ENCODE data around the gene CCDC191. TPM values are rescaled to one million over a fixed set of nuclear protein-coding genes. Genes with fewer than 3 reads are reported as not detected.

The CCDC191 gene
- polyA plus RNA-seq, 1 donor (not counting 4 experiments of a cell fraction or from before 2014, with no cell fraction given), result 3.6 TPM

- Histone ChIP-seq H3K9me1 (ENCODE audit: control insufficient read depth, extremely low read depth, insufficient read depth, low read length) (no peaks in the 10 kb centered on the region), H3K4me2 (ENCODE audit: control insufficient read depth, extremely low read depth, insufficient read depth, low read depth, low read length) (no peak overlapping the region), H3K9me3 (ENCODE audit: control insufficient read depth, low read depth, low read length) (no peaks in the 10 kb centered on the region), H4K20me1 (ENCODE audit: control insufficient read depth, extremely low read depth, insufficient read depth, low read length) (no peaks in the 10 kb centered on the region), H3K27ac (ENCODE audit: control insufficient read depth, insufficient read depth, low read length) (no peak overlapping the region), H3K4me1 (ENCODE audit: control insufficient read depth, extremely low read depth, insufficient read depth, low read length) (no peaks in the 10 kb centered on the region), H3K4me3 (ENCODE audit: control insufficient read depth in 2 of 3, extremely low read depth in 1 of 3, insufficient read depth in 2 of 3, low read depth in 1 of 3, low read length in 3 of 3) (no peak overlapping the region), H3K36me3 (ENCODE audit: control insufficient read depth in 2 of 2, extremely low read depth in 1 of 2, insufficient read depth in 2 of 2, low read length in 2 of 2) (no peaks in the 10 kb centered on the region), H2AFZ (ENCODE audit: control insufficient read depth, low read length) (no peak overlapping the region), H3K9ac (ENCODE audit: control insufficient read depth, extremely low read depth, insufficient read depth, low read length) (no peak overlapping the region), H3K79me2 (ENCODE audit: control insufficient read depth, insufficient read depth, low read length) (no peaks in the 10 kb centered on the region), H3K27me3 (ENCODE audit: control insufficient read depth, extremely low read depth, insufficient read depth, low read length) (no peaks in the 10 kb centered on the region)
- FAIRE-seq, result no peak
- no peak for DNase-seq (ENCODE audit: low read depth, low spot score)
- TF ChIP-seq, protein P1, sequence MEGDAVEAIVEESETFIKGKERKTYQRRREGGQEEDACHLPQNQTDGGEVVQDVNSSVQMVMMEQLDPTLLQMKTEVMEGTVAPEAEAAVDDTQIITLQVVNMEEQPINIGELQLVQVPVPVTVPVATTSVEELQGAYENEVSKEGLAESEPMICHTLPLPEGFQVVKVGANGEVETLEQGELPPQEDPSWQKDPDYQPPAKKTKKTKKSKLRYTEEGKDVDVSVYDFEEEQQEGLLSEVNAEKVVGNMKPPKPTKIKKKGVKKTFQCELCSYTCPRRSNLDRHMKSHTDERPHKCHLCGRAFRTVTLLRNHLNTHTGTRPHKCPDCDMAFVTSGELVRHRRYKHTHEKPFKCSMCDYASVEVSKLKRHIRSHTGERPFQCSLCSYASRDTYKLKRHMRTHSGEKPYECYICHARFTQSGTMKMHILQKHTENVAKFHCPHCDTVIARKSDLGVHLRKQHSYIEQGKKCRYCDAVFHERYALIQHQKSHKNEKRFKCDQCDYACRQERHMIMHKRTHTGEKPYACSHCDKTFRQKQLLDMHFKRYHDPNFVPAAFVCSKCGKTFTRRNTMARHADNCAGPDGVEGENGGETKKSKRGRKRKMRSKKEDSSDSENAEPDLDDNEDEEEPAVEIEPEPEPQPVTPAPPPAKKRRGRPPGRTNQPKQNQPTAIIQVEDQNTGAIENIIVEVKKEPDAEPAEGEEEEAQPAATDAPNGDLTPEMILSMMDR (optimal IDR thresholded peaks at IDR 0.05 in 1 of 3, IDR thresholded peaks at IDR 0.05 in 1 of 3, conservative IDR thresholded peaks at IDR 0.05 in 1 of 3; ENCODE audit: extremely low read depth in 1 of 3, insufficient read depth in 2 of 3, low read length in 3 of 3), result no peak
- no peak for TF ChIP-seq EZH2 (IDR thresholded peaks at IDR 0.05; ENCODE audit: low read length)
- dilution Hi-C loops (cut with MboI; ENCODE audit: extremely low pct_ligation_motif_present, low sequenced_read_pairs), result no loop called here
These were observed 72.8 kb downstream of the CCDC191 start for GRCh38 chr3:113983544-113983943.

GRCh38 chr3:113981803-113982202, 74.5 kb downstream of the CCDC191 start:
- Histone ChIP-seq H2AFZ (ENCODE audit: control insufficient read depth, low read length) (no peak overlapping the region), H3K9ac (ENCODE audit: control insufficient read depth, extremely low read depth, insufficient read depth, low read length) (no peak overlapping the region), H3K4me2 (ENCODE audit: control insufficient read depth, extremely low read depth, insufficient read depth, low read depth, low read length) (no peak overlapping the region), H3K4me3 (ENCODE audit: control insufficient read depth in 2 of 3, extremely low read depth in 1 of 3, insufficient read depth in 2 of 3, low read depth in 1 of 3, low read length in 3 of 3) (no peak overlapping the region), H3K27me3 (ENCODE audit: control insufficient read depth, extremely low read depth, insufficient read depth, low read length) (no peaks in the 10 kb centered on the region), H3K79me2 (ENCODE audit: control insufficient read depth, insufficient read depth, low read length) (no peaks in the 10 kb centered on the region), H3K36me3 (ENCODE audit: control insufficient read depth in 2 of 2, extremely low read depth in 1 of 2, insufficient read depth in 2 of 2, low read length in 2 of 2) (no peaks in the 10 kb centered on the region), H3K9me1 (ENCODE audit: control insufficient read depth, extremely low read depth, insufficient read depth, low read length) (no peaks in the 10 kb centered on the region), H3K27ac (ENCODE audit: control insufficient read depth, insufficient read depth, low read length) (no peak overlapping the region), H3K4me1 (ENCODE audit: control insufficient read depth, extremely low read depth, insufficient read depth, low read length) (no peaks in the 10 kb centered on the region), H4K20me1 (ENCODE audit: control insufficient read depth, extremely low read depth, insufficient read depth, low read length) (no peaks in the 10 kb centered on the region), H3K9me3 (ENCODE audit: control insufficient read depth, low read depth, low read length) (no peaks in the 10 kb centered on the region)
- dilution Hi-C loops (cut with MboI; ENCODE audit: extremely low pct_ligation_motif_present, low sequenced_read_pairs), result no loop called here
- TF ChIP-seq, protein P1 (optimal IDR thresholded peaks at IDR 0.05 in 1 of 3, IDR thresholded peaks at IDR 0.05 in 1 of 3, conservative IDR thresholded peaks at IDR 0.05 in 1 of 3; ENCODE audit: extremely low read depth in 1 of 3, insufficient read depth in 2 of 3, low read length in 3 of 3), result no peak
- no peak for TF ChIP-seq EZH2 (IDR thresholded peaks at IDR 0.05; ENCODE audit: low read length)
- no peak for DNase-seq (ENCODE audit: low read depth, low spot score)
- FAIRE-seq, result no peak

Data from keratinocyte (primary cell).